Stomach smooth muscle (tissue), 2 donors: ENCODE results near the gene IL36A.

Experiments used
- H3K27ac ChIP-seq: one replicate; pipeline ENCODE4 v1.7.0; 2013; ENCODE audit warnings: mild to moderate bottlenecking, low read length, inconsistent platforms
- H3K27me3 ChIP-seq, 2 donors: one replicate each; pipeline ENCODE4 v1.7.0; 2013; ENCODE audit warnings: low read length in 2 of 2; ENCODE audit not compliant: insufficient read depth in 2 of 2, control insufficient read depth in 1 of 2
- H3K36me3 ChIP-seq, 2 donors: one replicate each; pipeline ENCODE4 v1.7.0; 2013; ENCODE audit warnings: low read length in 2 of 2; ENCODE audit not compliant: control insufficient read depth in 2 of 2, insufficient read depth in 2 of 2
- H3K4me1 ChIP-seq: one replicate; pipeline ENCODE4 v1.7.0; 2013; ENCODE audit warnings: low read length; ENCODE audit not compliant: control insufficient read depth, insufficient read depth
- H3K4me3 ChIP-seq, 2 donors: one replicate each; pipeline ENCODE4 v1.7.0; 2013; ENCODE audit warnings: low read length in 2 of 2
- H3K9ac ChIP-seq, 2 donors: one replicate each; pipeline ENCODE4 v1.7.0; 2013; ENCODE audit warnings: low read length in 2 of 2, mild to moderate bottlenecking in 1 of 2
- H3K9me3 ChIP-seq, 2 donors: one replicate each; pipeline ENCODE4 v1.7.0; 2013; ENCODE audit warnings: low read length in 2 of 2; ENCODE audit not compliant: control insufficient read depth in 2 of 2
- donor health status: healthy.
- donor health status: Pancreatic carcinoma.

Gene IL36A

GRCh38 chr2:113021312-113021711 lies 16.1 kb downstream of the IL36A start:
- Histone ChIP-seq H3K4me1 (no peaks in the 10 kb centered on the region), H3K27me3 (peaks cover 0 to 7% of the 10 kb centered on the region in 2 donors), H3K9me3 (peaks cover 0 to 8% of the 10 kb centered on the region in 2 donors), H3K27ac (no peak overlapping the region), H3K9ac (no peak overlapping the region), H3K4me3 (no peak overlapping the region), H3K36me3 (no peaks in the 10 kb centered on the region)

GRCh38 chr2:113024764-113025163 lies 19.5 kb downstream of the IL36A start:
- Histone ChIP-seq H3K9ac (no peak overlapping the region), H3K27ac (no peak overlapping the region), H3K4me1 (no peaks in the 10 kb centered on the region), H3K36me3 (no peaks in the 10 kb centered on the region), H3K27me3 (peaks cover 0 to 4% of the 10 kb centered on the region in 2 donors), H3K9me3 (peaks cover 0 to 4% of the 10 kb centered on the region in 2 donors), H3K4me3 (no peak overlapping the region)

DNA sequence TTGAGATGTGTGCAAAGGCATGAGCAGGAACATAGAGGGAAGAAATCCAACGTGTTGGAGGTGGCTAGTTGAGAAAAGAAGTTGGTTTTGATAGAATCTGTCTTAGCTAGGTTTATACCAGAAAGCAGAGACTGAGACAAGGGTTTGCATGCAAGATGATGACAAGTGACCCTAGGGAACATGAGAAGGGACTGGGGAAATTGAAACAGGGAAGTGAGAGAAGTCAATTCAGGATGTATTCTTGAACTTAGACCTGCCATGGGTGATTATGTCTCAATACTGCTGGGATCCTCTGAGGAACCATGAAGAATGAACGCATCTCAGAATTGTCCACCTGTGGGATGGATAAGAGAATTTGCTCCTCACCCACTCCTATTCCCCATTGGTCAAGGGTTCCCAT lies 20.5 kb downstream of the IL36A start:
- Histone ChIP-seq H3K4me3 (no peak overlapping the region), H3K4me1 (no peaks in the 10 kb centered on the region), H3K27ac (no peak overlapping the region), H3K36me3 (no peaks in the 10 kb centered on the region), H3K9ac (no peak overlapping the region), H3K9me3 (peaks cover 0 to 4% of the 10 kb centered on the region in 2 donors), H3K27me3 (peaks cover 0 to 5% of the 10 kb centered on the region in 2 donors)

GRCh38 chr2:113027691-113028090 lies 22.4 kb downstream of the IL36A start:
- Histone ChIP-seq H3K4me3 (no peak overlapping the region), H3K9me3 (peaks cover 0 to 4% of the 10 kb centered on the region in 2 donors), H3K27me3 (peaks cover 0 to 7% of the 10 kb centered on the region in 2 donors), H3K4me1 (no peaks in the 10 kb centered on the region), H3K27ac (no peak overlapping the region), H3K36me3 (no peaks in the 10 kb centered on the region), H3K9ac (no peak overlapping the region)

DNA sequence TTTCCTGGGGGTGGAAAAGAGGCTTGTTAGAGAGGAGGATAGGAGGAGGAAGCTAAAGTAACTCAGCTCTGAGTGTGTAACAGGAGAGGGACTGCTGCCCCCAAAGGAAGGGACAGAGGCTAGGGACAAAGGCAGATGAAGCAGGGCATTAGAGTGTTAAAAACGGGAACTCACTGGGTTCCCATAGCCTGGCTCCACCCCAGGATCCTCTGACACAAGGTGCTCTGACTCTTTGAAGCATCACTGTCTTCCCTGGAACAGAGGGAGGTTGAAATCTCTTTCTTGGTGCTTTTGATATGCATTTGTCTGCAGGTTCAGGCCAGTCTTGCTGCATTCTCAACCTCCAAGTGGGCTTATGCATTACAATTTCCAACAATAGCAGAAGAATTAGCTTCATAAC lies 22.9 kb downstream of the IL36A start:
- Histone ChIP-seq H3K9ac (no peak overlapping the region), H3K4me1 (no peaks in the 10 kb centered on the region)

DNA sequence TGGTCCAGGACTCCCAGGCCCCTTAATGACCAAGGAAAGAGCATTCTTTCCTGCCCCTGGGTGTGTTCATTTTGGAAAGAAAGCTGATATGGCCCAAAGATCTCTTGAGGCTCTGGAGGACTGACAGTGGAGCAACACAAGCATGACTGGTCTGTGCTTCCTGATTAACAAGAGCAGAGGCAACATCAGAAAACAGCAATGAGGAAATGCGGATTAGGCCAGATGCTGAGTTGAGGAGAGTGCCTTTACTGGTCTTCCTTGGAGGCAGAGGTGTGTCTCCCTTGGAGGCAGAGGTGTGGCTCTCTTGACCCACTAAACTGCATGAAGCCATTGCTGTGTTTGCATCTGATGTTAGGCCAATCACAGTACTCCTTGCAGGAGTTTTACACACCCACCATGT lies 27.5 kb downstream of the IL36A start:
- Histone ChIP-seq H3K9me3 (no peaks in the 10 kb centered on the region), H3K27ac (no peak overlapping the region), H3K36me3 (no peaks in the 10 kb centered on the region), H3K27me3 (peaks cover 0 to 4% of the 10 kb centered on the region in 2 donors), H3K4me1 (no peaks in the 10 kb centered on the region), H3K4me3 (no peak overlapping the region), H3K9ac (no peak overlapping the region)

More for the DNA sequence above, 22.9 kb downstream of the IL36A start:
- peaks cover 0 to 4% of the 10 kb centered on the region in 2 donors for H3K9me3 ChIP-seq
- no peak overlapping the region for H3K27ac ChIP-seq
- H3K4me3 ChIP-seq, result no peak overlapping the region
- peaks cover 0 to 7% of the 10 kb centered on the region in 2 donors for H3K27me3 ChIP-seq
- H3K36me3 ChIP-seq, result no peaks in the 10 kb centered on the region

- no peak overlapping the region for H3K9ac ChIP-seq
- no peak overlapping the region for H3K27ac ChIP-seq
- no peaks in the 10 kb centered on the region for H3K9me3 ChIP-seq
- no peak overlapping the region for H3K4me3 ChIP-seq
- H3K4me1 ChIP-seq, result no peaks in the 10 kb centered on the region
- H3K36me3 ChIP-seq, result no peaks in the 10 kb centered on the region
- H3K27me3 ChIP-seq, result peaks cover 0 to 4% of the 10 kb centered on the region in 2 donors
These were observed 28.8 kb downstream of the IL36A start for GRCh38 chr2:113034016-113034415.

DNA sequence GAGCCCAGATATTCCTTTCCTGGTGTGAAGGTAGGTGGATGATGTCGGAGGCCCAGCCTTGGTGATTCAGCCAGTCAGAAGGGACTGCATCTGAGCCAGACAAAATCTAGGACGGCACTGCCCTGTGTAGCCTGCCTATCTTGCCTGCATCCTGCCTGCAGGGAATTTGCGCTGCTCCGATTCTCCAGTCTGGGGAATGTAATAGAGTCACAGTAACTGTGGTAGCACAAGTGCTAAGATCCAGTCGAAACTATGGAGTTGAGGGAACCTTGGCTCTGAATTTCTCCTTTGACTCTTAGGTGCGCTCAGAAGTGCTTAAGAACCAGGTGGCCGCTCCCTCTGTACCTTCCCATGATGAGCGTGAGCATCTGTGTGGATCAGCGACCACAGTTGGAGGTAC lies 31.5 kb downstream of the IL36A start:
- no peaks in the 10 kb centered on the region for H3K9me3 ChIP-seq
- H3K9ac ChIP-seq, result no peak overlapping the region
- H3K36me3 ChIP-seq, result no peaks in the 10 kb centered on the region
- peaks cover 0 to 2% of the 10 kb centered on the region in 2 donors for H3K27me3 ChIP-seq
- H3K27ac ChIP-seq, result no peak overlapping the region
- H3K4me1 ChIP-seq, result no peaks in the 10 kb centered on the region
- H3K4me3 ChIP-seq, result no peak overlapping the region

DNA sequence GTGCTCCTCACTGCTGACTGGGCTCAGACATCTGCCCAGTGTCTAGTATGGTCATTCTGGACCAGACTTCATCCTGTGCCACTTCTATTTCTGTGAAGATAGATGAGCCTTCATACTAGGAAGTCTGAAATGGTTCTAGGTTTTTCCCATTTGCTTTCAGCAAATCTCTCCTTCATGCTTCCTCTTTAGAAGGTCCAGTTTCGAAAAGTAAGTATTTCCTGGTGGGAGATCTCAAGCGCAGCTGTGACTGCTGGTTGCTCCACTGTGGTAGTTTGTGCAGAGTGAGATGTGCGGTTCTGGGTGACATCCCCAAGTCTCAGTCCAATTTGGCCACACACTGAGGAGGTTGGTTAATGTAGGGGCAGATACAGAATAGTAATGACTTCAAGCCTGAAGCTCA lies 33.0 kb downstream of the IL36A start:
- Histone ChIP-seq H3K4me1 (no peaks in the 10 kb centered on the region), H3K36me3 (no peaks in the 10 kb centered on the region), H3K27ac (no peak overlapping the region), H3K9ac (no peak overlapping the region), H3K4me3 (no peak overlapping the region), H3K9me3 (no peaks in the 10 kb centered on the region), H3K27me3 (peaks cover 0 to 2% of the 10 kb centered on the region in 2 donors)

DNA sequence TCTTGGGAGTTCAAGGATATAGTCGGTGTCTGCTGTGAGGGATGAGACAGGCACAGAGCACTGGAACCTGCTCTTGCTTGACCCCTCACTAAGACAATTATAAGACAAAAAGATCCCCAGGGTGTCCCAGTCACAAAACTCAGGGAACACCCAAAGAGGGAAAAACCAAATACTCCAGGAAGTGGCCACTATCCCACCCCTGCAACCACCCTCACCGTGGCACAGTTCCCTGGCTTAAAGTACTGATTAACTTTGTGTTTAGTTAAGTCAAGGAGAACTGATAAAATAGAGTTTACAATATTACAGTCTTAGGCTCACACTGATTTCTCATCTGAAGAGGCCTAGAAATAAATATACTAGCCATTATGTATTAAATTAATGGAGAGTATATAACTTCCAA lies 33.9 kb downstream of the IL36A start:
- no peak overlapping the region for H3K4me3 ChIP-seq
- H3K36me3 ChIP-seq, result no peaks in the 10 kb centered on the region
- no peak overlapping the region for H3K9ac ChIP-seq
- H3K9me3 ChIP-seq, result no peaks in the 10 kb centered on the region
- no peak overlapping the region for H3K27ac ChIP-seq
- no peaks in the 10 kb centered on the region for H3K4me1 ChIP-seq
- H3K27me3 ChIP-seq, result peaks cover 0 to under 1% of the 10 kb centered on the region in 2 donors

- Histone ChIP-seq H3K4me3 (no peak overlapping the region), H3K9ac (no peak overlapping the region), H3K27me3 (no peaks in the 10 kb centered on the region), H3K9me3 (no peaks in the 10 kb centered on the region), H3K4me1 (no peaks in the 10 kb centered on the region), H3K27ac (no peak overlapping the region), H3K36me3 (no peaks in the 10 kb centered on the region)
These were observed 34.5 kb downstream of the IL36A start for GRCh38 chr2:113039719-113040118.
